Sigmoid colon (tissue), 4 donors: ENCODE measurements around the gene RTKN2.

Experiments used
- EP300 ChIP-seq, 4 donors: sonication (generic); formaldehyde crosslinking; IDR thresholded peaks; one replicate each; pipeline ENCODE4 v1.6.1; 2017; ENCODE audit warnings: antibody characterized with exemption in 4 of 4
- POLR2A ChIP-seq, 2 donors: fragments of 450-650 bp; IDR thresholded peaks; one replicate each; pipeline ENCODE4 v1.6.1; 2016; ENCODE audit warnings: antibody characterized with exemption in 2 of 2, mild to moderate bottlenecking in 2 of 2, moderate library complexity in 2 of 2

- TF ChIP-seq POLR2A (IDR thresholded peaks at IDR 0.05) = no peak
- TF ChIP-seq EP300 (IDR thresholded peaks at IDR 0.05) = no peak
These were observed 29.2 kb upstream of the RTKN2 start for GRCh38 chr10:62297857-62298256.
